ENCODE data around the gene ACTRT2.

DNA sequence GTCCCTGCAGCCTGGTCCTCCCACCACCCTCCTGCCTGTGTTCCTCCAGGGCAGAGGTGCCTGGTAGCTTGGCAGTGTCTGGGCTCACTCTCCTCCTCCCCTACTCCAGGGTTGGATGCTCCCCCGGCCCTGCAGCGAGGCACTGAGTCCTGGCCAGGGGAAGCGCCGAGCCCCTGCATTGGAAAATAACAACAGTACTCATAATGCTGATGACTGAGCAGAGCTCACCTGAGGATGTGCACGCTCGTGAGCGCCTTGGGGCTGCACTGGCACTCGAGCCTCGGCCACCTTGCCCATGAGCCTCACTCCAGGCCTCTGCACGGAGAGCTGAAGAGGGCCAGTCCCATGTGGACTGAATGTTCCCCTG lies 6.0 kb upstream of the ACTRT2 start:
- TF ChIP-seq, protein P1, sequence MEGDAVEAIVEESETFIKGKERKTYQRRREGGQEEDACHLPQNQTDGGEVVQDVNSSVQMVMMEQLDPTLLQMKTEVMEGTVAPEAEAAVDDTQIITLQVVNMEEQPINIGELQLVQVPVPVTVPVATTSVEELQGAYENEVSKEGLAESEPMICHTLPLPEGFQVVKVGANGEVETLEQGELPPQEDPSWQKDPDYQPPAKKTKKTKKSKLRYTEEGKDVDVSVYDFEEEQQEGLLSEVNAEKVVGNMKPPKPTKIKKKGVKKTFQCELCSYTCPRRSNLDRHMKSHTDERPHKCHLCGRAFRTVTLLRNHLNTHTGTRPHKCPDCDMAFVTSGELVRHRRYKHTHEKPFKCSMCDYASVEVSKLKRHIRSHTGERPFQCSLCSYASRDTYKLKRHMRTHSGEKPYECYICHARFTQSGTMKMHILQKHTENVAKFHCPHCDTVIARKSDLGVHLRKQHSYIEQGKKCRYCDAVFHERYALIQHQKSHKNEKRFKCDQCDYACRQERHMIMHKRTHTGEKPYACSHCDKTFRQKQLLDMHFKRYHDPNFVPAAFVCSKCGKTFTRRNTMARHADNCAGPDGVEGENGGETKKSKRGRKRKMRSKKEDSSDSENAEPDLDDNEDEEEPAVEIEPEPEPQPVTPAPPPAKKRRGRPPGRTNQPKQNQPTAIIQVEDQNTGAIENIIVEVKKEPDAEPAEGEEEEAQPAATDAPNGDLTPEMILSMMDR (optimal IDR thresholded peaks at IDR 0.05 in 1 of 3, IDR thresholded peaks at IDR 0.05 in 1 of 3, conservative IDR thresholded peaks at IDR 0.05 in 1 of 3; ENCODE audit: extremely low read depth in 1 of 3, insufficient read depth in 2 of 3, low read length in 3 of 3), result no peak
- no peak for TF ChIP-seq EZH2 (IDR thresholded peaks at IDR 0.05; ENCODE audit: low read length)
